ENCODE data around the gene MRPL23. TPM values are rescaled to one million over a fixed set of nuclear protein-coding genes. Genes with fewer than 3 reads are reported as not detected.

Gene MRPL23
- total and polyA plus RNA-seq, 9 of the 15 experiments (the other 6 are each of a cell fraction or from before 2014, with no cell fraction given), result 0.44 to 109 (median 37.4) TPM

GRCh38 chr11:1983601-1983961 lies 36.4 kb downstream of the MRPL23 start:
- no peaks in the 10 kb centered on the region for H3K9me3 ChIP-seq (replicated peaks; ENCODE audit: control insufficient read depth, insufficient read depth, low read depth, low read length)
- CTCF ChIA-PET (ENCODE audit: low intra/inter-chr PET ratio), result no interaction called here
- no peak for FAIRE-seq
- H3K4me1 ChIP-seq (replicated peaks in 1 of 2; ENCODE audit: control insufficient read depth in 2 of 2, insufficient read depth in 2 of 2, low read length in 2 of 2), result no peaks in the 10 kb centered on the region
- no peak overlapping the region for H3K9ac ChIP-seq (ENCODE audit: insufficient read depth in 1 of 2, low read depth in 2 of 2, low read length in 2 of 2)
- H3K27ac ChIP-seq (ENCODE audit: extremely low read depth, low read depth, low read length), result no peak overlapping the region
- no peaks in the 10 kb centered on the region for H3K36me3 ChIP-seq (ENCODE audit: control insufficient read depth, insufficient read depth, low read length)
- H2AFZ ChIP-seq (ENCODE audit: low read depth, low read length), result no peak overlapping the region
- no peaks in the 10 kb centered on the region for H4K20me1 ChIP-seq (replicated peaks; ENCODE audit: control insufficient read depth, insufficient read depth, low read length)
- H3K27me3 ChIP-seq (ENCODE audit: control insufficient read depth in 2 of 2, insufficient read depth in 2 of 2, low read length in 2 of 2), result no peaks in the 10 kb centered on the region
- WGBS (ENCODE audit: insufficient coverage, low coverage, missing lambda C conversion rate), result no CpG with 5 or more reads among the region's 12 CpGs
- no peak for ATAC-seq
- intact Hi-C loops (cut with micrococcal nuclease) (no loop called here), in situ Hi-C loops (cut with MboI) (no loop called here)
- H3K4me2 ChIP-seq (ENCODE audit: insufficient read depth, low read length), result no peak overlapping the region
- no peaks in the 10 kb centered on the region for H3K79me2 ChIP-seq (ENCODE audit: control insufficient read depth, insufficient read depth, low read length)
- no TSS peak for BruUV-seq (replicated peaks)
- H3K4me3 ChIP-seq, result no peak overlapping the region
- H3K9me1 ChIP-seq (ENCODE audit: control insufficient read depth, insufficient read depth, low read length), result no peaks in the 10 kb centered on the region
- POLR2A ChIA-PET, result interaction anchor here (0.6 kb wide), 1 partner anchor 24 kb away, joined by 3 read pairs; no protein-coding TSS in a partner anchor
- TF ChIP-seq SMARCA5 (IDR thresholded peaks at IDR 0.05), result no peak
- no peak for TF ChIP-seq VEZF1 (CRISPR knock-in tag; IDR thresholded peaks at IDR 0.05)
- TF ChIP-seq ZNF695 (CRISPR knock-in tag; IDR thresholded peaks at IDR 0.05), result no peak
- no peak for TF ChIP-seq NCOA2 (IDR thresholded peaks at IDR 0.05; ENCODE audit: partially characterized antibody in 2 of 2)
- no peak for TF ChIP-seq ZNF316 (IDR thresholded peaks at IDR 0.05)
- TF ChIP-seq PTBP1 (IDR thresholded peaks at IDR 0.05; ENCODE audit: low read depth, low read length), result no peak
- TF ChIP-seq ARID3A (IDR thresholded peaks at IDR 0.05; ENCODE audit: borderline replicate concordance, low read depth, low read length), result no peak
- TF ChIP-seq SMAD2 (IDR thresholded peaks at IDR 0.05; ENCODE audit: low read depth, low read length), result no peak
- no peak for TF ChIP-seq SNIP1 (IDR thresholded peaks at IDR 0.05; ENCODE audit: low read depth)
- TF ChIP-seq ZNF778 (CRISPR knock-in tag; IDR thresholded peaks at IDR 0.05), result no peak
- no peak for TF ChIP-seq E2F1 (CRISPR knock-in tag; IDR thresholded peaks at IDR 0.05)
- TF ChIP-seq USF2 (CRISPR knock-in tag; IDR thresholded peaks at IDR 0.05), result no peak
- no peak for TF ChIP-seq MCM5 (IDR thresholded peaks at IDR 0.05; ENCODE audit: low read depth)
- no peak for TF ChIP-seq ZNF699 (CRISPR knock-in tag; IDR thresholded peaks at IDR 0.05; ENCODE audit: insufficient replicate concordance)
- no peak for TF ChIP-seq SNAPC5 (CRISPR knock-in tag; IDR thresholded peaks at IDR 0.05)
- no peak for TF ChIP-seq CC2D1A (IDR thresholded peaks at IDR 0.05)
- no peak for TF ChIP-seq GABPB1 (CRISPR knock-in tag; IDR thresholded peaks at IDR 0.05)
- no peak for TF ChIP-seq ZNF766 (CRISPR knock-in tag; conservative IDR thresholded peaks at IDR 0.05)
- TF ChIP-seq EZH2 (IDR thresholded peaks at IDR 0.05; ENCODE audit: borderline replicate concordance, low read depth, low read length), result no peak
- TF ChIP-seq ARHGAP35 (IDR thresholded peaks at IDR 0.05; ENCODE audit: partially characterized antibody), result no peak
- no peak for DNase-seq (ENCODE audit: extremely low read depth in 1 of 4, low spot score in 3 of 4)

Data from K562 (cell line).